ENCODE data around the gene CRISPLD2.

Gene CRISPLD2

DNA sequence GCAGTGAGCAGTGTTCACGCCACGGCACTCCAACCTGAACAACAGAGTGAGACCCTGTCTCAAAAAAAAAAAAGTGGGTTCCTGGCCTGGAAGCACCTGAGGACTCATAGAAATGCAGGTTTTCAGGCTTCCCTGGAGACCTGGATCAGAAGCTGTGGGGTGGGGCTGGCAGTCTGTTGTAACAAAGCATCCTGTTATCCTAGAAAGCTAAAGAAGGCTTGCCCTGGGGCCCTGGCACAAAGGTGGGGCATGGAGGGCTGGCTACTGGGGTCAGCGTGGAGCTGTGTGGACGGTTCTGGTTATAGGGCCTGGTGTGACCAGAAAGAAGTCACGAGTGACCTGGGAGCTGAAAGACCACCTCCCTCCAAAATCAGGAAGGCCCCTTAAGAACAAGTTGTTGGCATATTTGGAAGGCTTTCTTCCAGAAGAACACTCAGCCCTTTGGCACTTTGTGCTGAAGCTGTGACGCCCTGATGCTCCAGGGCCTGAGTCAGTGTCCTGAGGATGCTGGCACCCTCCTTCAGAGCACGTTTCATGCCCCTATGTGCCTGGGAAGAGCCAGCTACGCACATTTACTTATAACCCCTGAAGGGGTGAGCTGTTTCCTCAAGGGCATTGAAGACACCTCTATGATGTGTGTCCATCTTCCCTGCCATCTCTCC, 6.2 kb downstream of the CRISPLD2 start:
- H2AFZ ChIP-seq (ENCODE audit: low read depth, low read length), result no peak overlapping the region
- no peaks in the 10 kb centered on the region for H3K9me3 ChIP-seq (ENCODE audit: insufficient read depth, low read length)
- H4K20me1 ChIP-seq (ENCODE audit: insufficient read depth, low read length), result no peaks in the 10 kb centered on the region
- H3K79me2 ChIP-seq (ENCODE audit: low read length), result no peaks in the 10 kb centered on the region
- no peaks in the 10 kb centered on the region for H3K4me1 ChIP-seq (ENCODE audit: low read length)
- H3K4me3 ChIP-seq (ENCODE audit: low read length), result no peak overlapping the region
- H3K4me2 ChIP-seq (ENCODE audit: low read length), result no peak overlapping the region
- peaks cover 20% of the 10 kb centered on the region; the same call in 1 of the 2 replicates for H3K27me3 ChIP-seq (ENCODE audit: low read depth, low read length)
- no peak overlapping the region for H3K9ac ChIP-seq (ENCODE audit: low read length)
- H3K27ac ChIP-seq (ENCODE audit: low read length), result no peak overlapping the region
- TF ChIP-seq EZH2phosphoT487 (IDR thresholded peaks at IDR 0.05; ENCODE audit: low read depth) (no peak), CTCF (IDR thresholded peaks at IDR 0.05; ENCODE audit: low read depth, low read length) (no peak)
- no peaks in the 10 kb centered on the region for H3K36me3 ChIP-seq (replicated peaks; ENCODE audit: low read depth, low read length)

DNA sequence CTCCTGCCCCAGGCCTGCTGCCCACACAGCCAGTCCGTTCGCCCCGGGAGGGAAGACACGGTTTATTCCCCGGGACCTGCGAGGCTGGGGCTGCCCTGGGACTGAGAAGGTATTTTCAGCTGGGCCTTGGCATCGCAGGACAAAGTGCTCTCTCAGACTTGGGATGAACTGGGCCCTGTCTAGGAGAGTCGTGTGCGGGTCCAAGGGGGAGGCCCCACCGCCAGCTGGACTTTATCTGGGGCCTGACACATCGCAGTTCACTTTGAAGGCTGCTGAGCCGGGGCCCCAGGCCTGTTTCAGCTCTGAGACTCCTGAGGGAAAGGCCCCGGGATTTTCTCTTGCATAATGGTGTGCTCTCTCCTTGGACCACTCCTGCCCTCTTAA, 6.8 kb downstream of the CRISPLD2 start:
- H3K79me2 ChIP-seq (ENCODE audit: low read length), result no peaks in the 10 kb centered on the region
- H3K4me2 ChIP-seq (ENCODE audit: low read length), result no peak overlapping the region
- no peaks in the 10 kb centered on the region for H3K36me3 ChIP-seq (replicated peaks; ENCODE audit: low read depth, low read length)
- peaks cover 20% of the 10 kb centered on the region; the same call in 1 of the 2 replicates for H3K27me3 ChIP-seq (ENCODE audit: low read depth, low read length)
- no peak overlapping the region for H3K4me3 ChIP-seq (ENCODE audit: low read length)
- no peaks in the 10 kb centered on the region for H3K4me1 ChIP-seq (ENCODE audit: low read length)
- no peak overlapping the region for H3K27ac ChIP-seq (ENCODE audit: low read length)
- TF ChIP-seq CTCF (IDR thresholded peaks at IDR 0.05; ENCODE audit: low read depth, low read length) (no peak), EZH2phosphoT487 (IDR thresholded peaks at IDR 0.05; ENCODE audit: low read depth) (no peak)
- H2AFZ ChIP-seq (ENCODE audit: low read depth, low read length), result no peak overlapping the region
- H3K9me3 ChIP-seq (ENCODE audit: insufficient read depth, low read length), result no peaks in the 10 kb centered on the region
- H4K20me1 ChIP-seq (ENCODE audit: insufficient read depth, low read length), result no peaks in the 10 kb centered on the region
- H3K9ac ChIP-seq (ENCODE audit: low read length), result no peak overlapping the region

DNA sequence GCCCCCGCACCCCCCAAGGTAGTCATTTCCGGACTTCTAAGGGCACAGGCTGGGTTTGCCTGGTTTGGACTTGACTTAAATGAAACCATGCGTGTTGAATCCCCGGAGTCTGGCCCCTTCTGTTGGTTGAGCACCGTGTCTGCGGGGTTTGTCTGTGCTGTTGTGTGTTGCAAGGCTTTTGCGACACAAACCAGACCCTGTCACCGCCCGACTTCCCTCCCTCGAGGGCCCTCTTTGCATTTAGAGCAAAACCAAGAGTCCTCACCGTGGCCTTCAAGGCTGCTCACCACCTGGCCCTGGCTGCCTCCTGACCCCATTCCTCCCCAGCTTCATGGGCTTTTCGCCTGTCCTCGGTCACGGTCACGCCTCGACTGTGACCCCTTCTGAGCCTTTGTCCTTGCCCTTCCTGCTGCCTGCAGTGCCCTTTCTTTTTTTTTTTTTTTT, 7.4 kb downstream of the CRISPLD2 start:
- H3K4me2 ChIP-seq (ENCODE audit: low read length), result no peak overlapping the region
- H3K79me2 ChIP-seq (ENCODE audit: low read length), result no peaks in the 10 kb centered on the region
- no peaks in the 10 kb centered on the region for H3K9me3 ChIP-seq (ENCODE audit: insufficient read depth, low read length)
- no peak overlapping the region for H3K4me3 ChIP-seq (ENCODE audit: low read length)
- no peaks in the 10 kb centered on the region for H4K20me1 ChIP-seq (ENCODE audit: insufficient read depth, low read length)
- no peak overlapping the region for H3K27ac ChIP-seq (ENCODE audit: low read length)
- H2AFZ ChIP-seq (ENCODE audit: low read depth, low read length), result no peak overlapping the region
- no peaks in the 10 kb centered on the region for H3K4me1 ChIP-seq (ENCODE audit: low read length)
- TF ChIP-seq CTCF (IDR thresholded peaks at IDR 0.05; ENCODE audit: low read depth, low read length) (no peak), EZH2phosphoT487 (IDR thresholded peaks at IDR 0.05; ENCODE audit: low read depth) (no peak)
- peaks cover 20% of the 10 kb centered on the region; the same call in 1 of the 2 replicates for H3K27me3 ChIP-seq (ENCODE audit: low read depth, low read length)
- H3K9ac ChIP-seq (ENCODE audit: low read length), result no peak overlapping the region
- H3K36me3 ChIP-seq (replicated peaks; ENCODE audit: low read depth, low read length), result no peaks in the 10 kb centered on the region

- Histone ChIP-seq H3K9ac (ENCODE audit: low read length) (no peak overlapping the region), H3K9me3 (ENCODE audit: insufficient read depth, low read length) (no peaks in the 10 kb centered on the region), H3K4me1 (ENCODE audit: low read length) (no peaks in the 10 kb centered on the region), H4K20me1 (ENCODE audit: insufficient read depth, low read length) (no peaks in the 10 kb centered on the region), H3K79me2 (ENCODE audit: low read length) (no peaks in the 10 kb centered on the region), H3K27ac (ENCODE audit: low read length) (no peak overlapping the region), H3K27me3 (ENCODE audit: low read depth, low read length) (peaks cover 15% of the 10 kb centered on the region; the same call in 1 of the 2 replicates), H2AFZ (ENCODE audit: low read depth, low read length) (no peak overlapping the region), H3K4me2 (ENCODE audit: low read length) (no peak overlapping the region), H3K36me3 (replicated peaks; ENCODE audit: low read depth, low read length) (no peaks in the 10 kb centered on the region), H3K4me3 (ENCODE audit: low read length) (no peak overlapping the region)
- TF ChIP-seq CTCF (IDR thresholded peaks at IDR 0.05; ENCODE audit: low read depth, low read length), result no peak
- no peak for TF ChIP-seq EZH2phosphoT487 (IDR thresholded peaks at IDR 0.05; ENCODE audit: low read depth)
Measured at GRCh38 chr16:84827897-84828296, 8.1 kb downstream of the CRISPLD2 start.

Data from OCI-LY3 (cell line).